Endothelial cell of umbilical vein (primary cell): ENCODE measurements around the gene BAG3. TPM values are rescaled to one million over a fixed set of nuclear protein-coding genes. Genes with fewer than 3 reads are reported as not detected.

Experiments used
- BruUV-seq: library from RNA; stranded (reverse); fragments of 400-500 nt; replicated peaks from 2 replicates; lab custom pipeline; 2021; lab: Mats Ljungman, UMichigan
- CTCF ChIA-PET: fragments of 300-600, 350-600 bp; sonication (Branson Sonifier 250); formaldehyde crosslinking; loops from one replicate; lab custom pipeline; 2021; ENCODE audit warnings: antibody characterized with exemption, inconsistent platforms; lab: Charles Lee
- POLR2A ChIA-PET: fragments of 300-600, 350-600 bp; sonication (Branson Sonifier 250); formaldehyde crosslinking; loops from one replicate; lab custom pipeline; 2021; ENCODE audit warnings: antibody characterized with exemption, inconsistent platforms; lab: Charles Lee
- DNase-seq: peaks from one replicate; pipeline ENCODE4 v3.0.0-alpha.2; 2011; ENCODE audit warnings: low read depth, low spot score
- FAIRE-seq: peaks from 2 replicates; lab custom pipeline; 2011; peaks lifted over from hg19 to GRCh38; lab: Jason Lieb, UNC
- H2AFZ ChIP-seq: 2 replicates; pipeline ENCODE4 v1.6.0; 2012; ENCODE audit warnings: low read depth, low read length, control low read depth, inconsistent platforms
- H3K27ac ChIP-seq: 2 replicates; pipeline ENCODE4 v1.5.1; 2011; ENCODE audit warnings: low read depth, mild to moderate bottlenecking, control low read depth, low read length, moderate library complexity; ENCODE audit not compliant: insufficient read depth
- H3K27me3 ChIP-seq, 2 experiments: 2 replicates each; pipeline versions ENCODE4 v1.6.0 to v1.6.1; 2011; ENCODE audit warnings: low read length in 2 of 2, mixed read lengths in 1 of 2; ENCODE audit not compliant: control insufficient read depth in 2 of 2, insufficient read depth in 2 of 2
- H3K36me3 ChIP-seq, 2 experiments: 2 replicates in 1 of 2; 3 replicates in 1 of 2; pipeline ENCODE4 v1.5.1; 2011; ENCODE audit warnings: low read length in 2 of 2, mild to moderate bottlenecking in 1 of 2, moderate library complexity in 1 of 2; ENCODE audit not compliant: control insufficient read depth in 2 of 2, insufficient read depth in 2 of 2; ENCODE audit errors: extremely low read depth in 1 of 2
- H3K4me1 ChIP-seq: 3 replicates; pipeline ENCODE4 v1.5.1; 2011; ENCODE audit warnings: mild to moderate bottlenecking, low read length; ENCODE audit not compliant: control insufficient read depth, insufficient read depth; ENCODE audit errors: extremely low read depth
- H3K4me2 ChIP-seq: 2 replicates; pipeline ENCODE4 v1.6.1; 2011; ENCODE audit warnings: low read length, control low read depth, mixed read lengths; ENCODE audit not compliant: insufficient read depth
- H3K4me3 ChIP-seq, 3 experiments: fragments of 200-600 bp in 1 of 3; sonication (generic), shearing (Covaris generic) in 1 of 3; replicated peaks in 1 of 3; 2 replicates each; pipeline ENCODE4 v1.5.1; 2011 to 2016; ENCODE audit warnings: control low read depth in 3 of 3, low read length in 3 of 3, mild to moderate bottlenecking in 2 of 3, inconsistent platforms in 1 of 3, low read depth in 1 of 3, moderate library complexity in 1 of 3; ENCODE audit not compliant: insufficient read depth in 1 of 3
- H3K79me2 ChIP-seq: 2 replicates; pipeline ENCODE4 v1.6.0; 2012; ENCODE audit warnings: low read length, inconsistent platforms; ENCODE audit not compliant: control insufficient read depth, insufficient read depth
- H3K9ac ChIP-seq: replicated peaks from 2 replicates; pipeline ENCODE3; 2011; ENCODE audit warnings: low read length, control low read depth; ENCODE audit not compliant: insufficient read depth; ENCODE audit errors: extremely low read depth
- H3K9me1 ChIP-seq: replicated peaks from 3 replicates; pipeline ENCODE4 v1.6.0; 2011; ENCODE audit warnings: mild to moderate bottlenecking, low read length; ENCODE audit not compliant: control insufficient read depth, insufficient read depth; ENCODE audit errors: extremely low read depth
- H3K9me3 ChIP-seq: replicated peaks from 2 replicates; pipeline ENCODE4 v1.5.1; 2012; ENCODE audit warnings: low read length, inconsistent platforms; ENCODE audit not compliant: control insufficient read depth, insufficient read depth
- H4K20me1 ChIP-seq: replicated peaks from 2 replicates; pipeline ENCODE3; 2011; ENCODE audit warnings: mild to moderate bottlenecking, low read length; ENCODE audit not compliant: control insufficient read depth, insufficient read depth; ENCODE audit errors: extremely low read depth
- CTCF ChIP-seq, 2 donors: IDR thresholded peaks; 1 replicate in 1 of 2; 2 replicates in 1 of 2; pipeline ENCODE4 v1.5.1; 2011; ENCODE audit warnings: low read length in 2 of 2, mild to moderate bottlenecking in 2 of 2, moderate library complexity in 2 of 2, control low read depth in 1 of 2, inconsistent platforms in 1 of 2, low read depth in 1 of 2; ENCODE audit not compliant: insufficient read depth in 1 of 2; ENCODE audit errors: extremely low read depth in 1 of 2
- EZH2 ChIP-seq: IDR thresholded peaks from 2 replicates; pipeline ENCODE4 v1.6.1; 2012; ENCODE audit warnings: borderline replicate concordance, low read depth, mild to moderate bottlenecking, moderate library complexity, low read length, inconsistent platforms; ENCODE audit not compliant: severe bottlenecking
- FOS ChIP-seq: IDR thresholded peaks from 2 replicates; pipeline ENCODE4 v1.6.1; 2011; ENCODE audit warnings: mild to moderate bottlenecking, low read length, moderate library complexity, borderline replicate concordance; ENCODE audit not compliant: insufficient read depth
- GATA2 ChIP-seq: IDR thresholded peaks from 2 replicates; pipeline ENCODE4 v1.7.0; 2011; ENCODE audit warnings: low read depth, mild to moderate bottlenecking, moderate library complexity, mixed read lengths, low read length; ENCODE audit not compliant: insufficient read length, insufficient read depth
- JUN ChIP-seq: IDR thresholded peaks from 2 replicates; pipeline ENCODE4 v1.6.1; 2011; ENCODE audit warnings: borderline replicate concordance, low read depth; ENCODE audit not compliant: insufficient read length, insufficient read depth
- MAX ChIP-seq: IDR thresholded peaks from 2 replicates; pipeline ENCODE4 v1.6.1; 2011; ENCODE audit not compliant: insufficient read depth, insufficient read length
- MYC ChIP-seq: IDR thresholded peaks from one replicate; pipeline ENCODE4 v1.6.1; 2011; ENCODE audit warnings: mild to moderate bottlenecking, low read depth, low read length
- POLR2A ChIP-seq: IDR thresholded peaks from 2 replicates; pipeline ENCODE4 v1.6.1; 2012; ENCODE audit warnings: low read depth, mild to moderate bottlenecking, control low read depth, low read length
- POLR2AphosphoS5 ChIP-seq: IDR thresholded peaks from 2 replicates; pipeline ENCODE4 v1.6.1; 2012; ENCODE audit warnings: low read depth, mild to moderate bottlenecking, control low read depth, low read length, moderate library complexity; ENCODE audit not compliant: insufficient read depth
- dilution Hi-C: fragments of 300-500 bp; cut with MboI; formaldehyde crosslinking; loops from one replicate; pipeline ENCODE4 v1.15.0; 2019; ENCODE audit warnings: low sequenced_read_pairs; ENCODE audit not compliant: extremely low pct_ligation_motif_present
- intact Hi-C: fragments of 100-400 bp; cut with micrococcal nuclease; formaldehyde crosslinking; loops from one replicate; pipeline ENCODE4 v1.10.0; 2022
- polyA plus RNA-seq, 4 experiments: library from polyadenylated mRNA; depleted of rRNA in 3 of 4; stranded (reverse) in 3 of 4; unstranded in 1 of 4; fragments of >200 nt; gene quantifications; 2 replicates each; pipeline versions ENCODE4 v1.2.1 to v1.2.3, GENCODE V29; 2011 to 2012; ENCODE audit warnings: missing spikeins in 1 of 4
- total RNA-seq: library from RNA; stranded (reverse); gene quantifications from 2 replicates; pipeline ENCODE4 v1.2.3, GENCODE V29; 2021

BAG3 gene
- total and polyA plus RNA-seq, 2 donors (not counting 3 experiments of a cell fraction or from before 2014, with no cell fraction given) = 25.2 to 66.7 TPM

- H3K9me1 ChIP-seq = no peaks in the 10 kb centered on the region
- H4K20me1 ChIP-seq = no peaks in the 10 kb centered on the region
- H2AFZ ChIP-seq = no peak overlapping the region
- no peak overlapping the region for H3K4me3 ChIP-seq
- POLR2A ChIA-PET = no interaction called here
- H3K36me3 ChIP-seq = no peaks in the 10 kb centered on the region
- no peaks in the 10 kb centered on the region for H3K4me1 ChIP-seq
- no peak overlapping the region for H3K4me2 ChIP-seq
- H3K27me3 ChIP-seq = peaks cover 0 to 2% of the 10 kb centered on the region in 2 experiments
- no TSS peak for BruUV-seq
- CTCF ChIA-PET = no interaction called here
- TF ChIP-seq POLR2AphosphoS5 = no peak
- no peak for TF ChIP-seq MAX
- DNase-seq (no peak), FAIRE-seq (no peak)
- intact Hi-C loops (no loop called here), dilution Hi-C loops (no loop called here)
- H3K27ac ChIP-seq = no peak overlapping the region
- no peak overlapping the region for H3K9ac ChIP-seq
- no peaks in the 10 kb centered on the region for H3K9me3 ChIP-seq
- H3K79me2 ChIP-seq = no peaks in the 10 kb centered on the region
These were observed 10.8 kb upstream of the BAG3 start for GRCh38 chr10:119640384-119640783.

GRCh38 chr10:119640875-119641526 lies 10.2 kb upstream of the BAG3 start:
- H3K27ac ChIP-seq = no peak overlapping the region
- ChIA-PET POLR2A (no interaction called here), CTCF (no interaction called here)
- H4K20me1 ChIP-seq = no peaks in the 10 kb centered on the region
- no peaks in the 10 kb centered on the region for H3K79me2 ChIP-seq
- DNase-seq (no peak), FAIRE-seq (no peak)
- H3K9me3 ChIP-seq = no peaks in the 10 kb centered on the region
- H3K9me1 ChIP-seq = no peaks in the 10 kb centered on the region
- no peak for TF ChIP-seq CTCF (IDR thresholded peaks at IDR 0.05; ENCODE audit: extremely low read depth in 1 of 2, insufficient read depth in 1 of 2, low read depth in 1 of 2, low read length in 2 of 2)
- no peak for TF ChIP-seq EZH2
- no peak for TF ChIP-seq POLR2AphosphoS5
- TF ChIP-seq GATA2 = no peak
- TF ChIP-seq FOS = no peak
- TF ChIP-seq MYC = no peak
- no peak for TF ChIP-seq POLR2A
- no peak for TF ChIP-seq JUN
- no peak for TF ChIP-seq MAX
- H3K27me3 ChIP-seq = peaks cover 0 to 2% of the 10 kb centered on the region in 2 experiments
- no TSS peak for BruUV-seq
- intact Hi-C loops (no loop called here), dilution Hi-C loops (no loop called here)
- no peak overlapping the region for H3K4me2 ChIP-seq
- H3K4me3 ChIP-seq = no peak overlapping the region
- no peaks in the 10 kb centered on the region for H3K4me1 ChIP-seq
- H2AFZ ChIP-seq = no peak overlapping the region
- no peaks in the 10 kb centered on the region for H3K36me3 ChIP-seq
- H3K9ac ChIP-seq = no peak overlapping the region
